Nephron progenitor cell (in vitro differentiated cells): ENCODE measurements around the gene SYT6.

ENCODE experiments used
- DNase-seq: peaks from one replicate; pipeline ENCODE4 v3.0.0; 2021
- H3K27ac Mint-ChIP-seq: 2 replicates; pipeline ENCODE4 v1.8.0; 2021; ENCODE audit warnings: mild to moderate bottlenecking, moderate library complexity, mixed read lengths
- H3K27me3 Mint-ChIP-seq: 2 replicates; pipeline ENCODE4 v1.8.0; 2021; ENCODE audit warnings: mild to moderate bottlenecking, low read depth, mixed read lengths; ENCODE audit not compliant: poor library complexity
- H3K36me3 Mint-ChIP-seq: 2 replicates; pipeline ENCODE4 v1.8.0; 2021; ENCODE audit warnings: low read depth, mixed read lengths
- H3K4me1 Mint-ChIP-seq: 2 replicates; pipeline ENCODE4 v1.8.0; 2021; ENCODE audit warnings: mixed read lengths
- H3K4me3 Mint-ChIP-seq: 2 replicates; pipeline ENCODE4 v1.8.0; 2021; ENCODE audit warnings: mild to moderate bottlenecking, moderate library complexity, mixed read lengths
- H3K9me3 Mint-ChIP-seq: 2 replicates; pipeline ENCODE4 v1.8.0; 2021; ENCODE audit warnings: mild to moderate bottlenecking, moderate library complexity, mixed read lengths
- CTCF ChIP-seq: fragments of 200-600 bp; sonication (generic); IDR thresholded peaks from 2 replicates; pipeline ENCODE4 v1.5.0; 2021; ENCODE audit warnings: antibody characterized with exemption

The SYT6 gene

DNA sequence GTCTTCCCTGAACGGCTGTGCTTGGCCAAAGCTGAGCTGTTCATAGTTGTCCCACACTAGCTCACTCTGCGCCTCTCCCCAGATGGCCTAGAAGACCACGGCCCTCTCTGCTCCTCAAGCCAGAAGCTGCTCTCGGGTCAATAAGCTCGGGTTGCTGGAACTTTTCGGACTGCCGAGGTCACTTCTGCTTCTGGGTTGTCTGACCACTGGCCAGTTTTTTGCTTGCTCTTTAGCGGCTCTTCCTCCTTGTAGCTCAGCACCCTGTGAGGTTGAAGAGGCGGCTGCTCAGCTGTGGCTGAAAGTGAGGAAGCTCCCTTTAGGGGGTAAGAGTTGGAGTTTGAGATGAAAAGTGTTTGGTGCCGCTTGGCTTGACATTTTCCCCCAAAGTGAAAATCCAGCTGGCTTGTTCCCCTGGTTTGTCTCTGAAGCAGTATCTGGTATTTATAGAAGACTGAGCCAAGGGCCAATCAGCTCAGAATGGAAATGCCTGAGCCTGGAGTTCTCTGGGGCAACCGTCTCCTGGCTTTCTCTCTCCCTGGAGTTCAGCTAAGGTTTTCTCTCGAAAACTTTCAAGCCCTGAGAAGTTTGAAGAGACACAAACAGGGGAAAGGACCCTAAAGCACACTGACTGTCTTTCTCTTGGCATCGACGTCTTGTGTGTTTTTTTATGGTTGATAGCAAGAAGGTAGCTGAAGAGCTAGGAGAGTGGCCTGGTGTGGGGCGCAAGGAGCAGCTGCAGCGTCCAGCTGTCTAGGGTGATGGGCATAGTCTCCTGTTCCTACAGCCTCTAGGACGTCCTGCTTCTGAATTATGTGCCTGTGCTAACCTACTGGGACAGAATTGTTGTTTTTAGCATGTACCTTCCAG lies 72.0 kb downstream of the SYT6 start:
- Mint-ChIP-seq H3K27me3 (peaks cover 3% of the 10 kb centered on the region), H3K27ac (peak overlapping the region; percentile 98), H3K36me3 (peaks cover 23% of the 10 kb centered on the region), H3K4me1 (peaks cover 67% of the 10 kb centered on the region), H3K4me3 (no peak overlapping the region), H3K9me3 (no peaks in the 10 kb centered on the region)
- DNase-seq, result no peak
- no peak for TF ChIP-seq CTCF

DNA sequence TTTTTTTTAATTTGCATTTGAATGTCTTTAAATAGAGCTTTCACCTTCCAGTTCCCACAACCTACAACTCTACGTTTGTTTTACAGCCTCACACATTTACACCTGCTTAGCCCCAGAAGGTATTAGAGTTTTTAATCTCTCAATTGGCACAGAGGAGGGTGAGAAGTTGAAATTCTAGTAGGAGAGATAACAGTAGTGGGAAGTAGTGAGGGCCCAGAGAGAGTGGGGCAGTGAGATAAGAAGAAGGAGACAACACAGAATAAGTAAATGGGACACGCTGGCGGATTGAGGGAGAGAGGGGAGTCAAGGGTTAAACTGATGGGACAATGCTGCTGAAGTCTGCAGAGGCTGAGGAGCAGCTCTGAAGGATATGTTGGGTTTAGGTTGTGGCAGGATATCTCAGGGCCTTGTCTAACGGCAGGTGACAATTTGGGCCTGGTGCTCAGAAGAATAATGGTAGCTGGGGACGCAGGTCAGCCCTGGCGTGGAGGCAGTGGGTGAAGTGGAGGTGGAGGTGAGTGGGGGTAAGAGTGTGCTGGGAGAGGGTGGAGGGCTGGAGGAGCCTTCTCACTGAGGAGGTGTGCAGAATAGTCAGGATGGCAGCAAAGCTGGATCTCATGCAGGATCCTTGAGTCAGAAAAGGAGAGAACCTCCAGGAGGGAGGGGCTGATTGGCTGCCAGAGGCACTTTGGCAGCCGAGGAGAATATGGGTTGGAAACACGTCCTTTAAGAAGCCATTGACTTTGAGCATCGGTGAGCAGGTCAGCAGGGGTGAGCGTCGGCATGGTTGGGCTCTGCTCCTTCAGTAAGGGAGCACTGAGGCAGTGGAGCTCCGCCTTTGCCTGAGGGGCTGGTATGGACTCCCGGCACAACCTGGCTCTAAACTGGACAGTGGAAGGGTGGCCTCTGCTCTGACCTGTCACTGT lies 72.9 kb downstream of the SYT6 start:
- H3K4me1 Mint-ChIP-seq, result peaks cover 76% of the 10 kb centered on the region

GRCh38 chr1:114079596-114080190 lies 74.0 kb downstream of the SYT6 start:
- peaks cover 6% of the 10 kb centered on the region for H3K36me3 Mint-ChIP-seq
- DNase-seq, result no peak
- peak overlapping the region; percentile 91 for H3K27ac Mint-ChIP-seq
- H3K4me3 Mint-ChIP-seq, result no peak overlapping the region
- no peak for TF ChIP-seq CTCF
- peaks cover 3% of the 10 kb centered on the region for H3K27me3 Mint-ChIP-seq
- peaks cover 86% of the 10 kb centered on the region for H3K4me1 Mint-ChIP-seq
- no peaks in the 10 kb centered on the region for H3K9me3 Mint-ChIP-seq

More for the DNA sequence above, 72.9 kb downstream of the SYT6 start:
- peak overlapping the region; percentile 98 for H3K27ac Mint-ChIP-seq
- no peak for DNase-seq
- peaks cover 3% of the 10 kb centered on the region for H3K27me3 Mint-ChIP-seq
- no peak for TF ChIP-seq CTCF
- peaks cover 15% of the 10 kb centered on the region for H3K36me3 Mint-ChIP-seq
- H3K9me3 Mint-ChIP-seq, result no peaks in the 10 kb centered on the region
- H3K4me3 Mint-ChIP-seq, result no peak overlapping the region

DNA sequence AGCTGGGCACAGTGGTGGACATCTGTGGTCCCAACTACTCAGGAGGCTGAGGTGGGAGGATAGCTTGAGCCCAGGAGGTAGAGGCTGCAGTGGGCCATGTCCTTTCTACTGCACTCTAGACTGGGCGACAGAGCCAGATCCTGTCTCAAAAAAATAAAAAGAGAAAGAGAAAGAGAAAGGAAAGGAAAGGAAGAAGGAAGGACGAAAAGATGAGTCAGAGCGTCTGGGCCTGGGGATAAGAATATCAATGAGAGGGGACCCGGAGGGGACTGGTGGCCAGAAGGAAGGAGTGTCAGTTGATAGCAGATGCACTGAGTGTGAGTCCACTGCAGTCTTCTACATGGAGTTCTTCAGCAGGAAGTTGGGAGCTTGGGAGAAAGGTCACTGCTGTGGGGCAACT lies 75.6 kb downstream of the SYT6 start:
- Mint-ChIP-seq H3K27me3 (peaks cover 3% of the 10 kb centered on the region), H3K27ac (no peak overlapping the region), H3K9me3 (peaks cover 11% of the 10 kb centered on the region), H3K4me3 (no peak overlapping the region), H3K36me3 (peaks cover 4% of the 10 kb centered on the region), H3K4me1 (peaks cover 76% of the 10 kb centered on the region)
- no peak for TF ChIP-seq CTCF
- no peak for DNase-seq

- peak overlapping the region; percentile 28 for H3K27ac Mint-ChIP-seq
- peaks cover 3% of the 10 kb centered on the region for H3K27me3 Mint-ChIP-seq
- H3K36me3 Mint-ChIP-seq, result peaks cover 13% of the 10 kb centered on the region
- DNase-seq, result no peak
- H3K4me1 Mint-ChIP-seq, result peaks cover 67% of the 10 kb centered on the region
- TF ChIP-seq CTCF, result no peak
- no peak overlapping the region for H3K4me3 Mint-ChIP-seq
- H3K9me3 Mint-ChIP-seq, result peaks cover 21% of the 10 kb centered on the region
Measured at GRCh38 chr1:114077188-114077587, 76.5 kb downstream of the SYT6 start.
